Transverse colon (tissue), 4 donors: ENCODE data around the gene B3GNT3. TPM values are rescaled to one million over a fixed set of nuclear protein-coding genes. Genes with fewer than 3 reads are reported as not detected.

ENCODE experiments used
- DNase-seq: peaks from one replicate; pipeline ENCODE4 v3.0.0-alpha.2; 2019
- H3K27ac ChIP-seq, 4 donors: fragments of 200-600 bp; sonication (generic); 2 replicates each; pipeline ENCODE4 v1.5.1; 2016 to 2018; ENCODE audit warnings: inconsistent platforms in 4 of 4
- H3K27me3 ChIP-seq: fragments of 200-600 bp; sonication (generic); 2 replicates; pipeline ENCODE4 v1.5.1; 2017; ENCODE audit warnings: inconsistent platforms
- H3K36me3 ChIP-seq, 4 donors: fragments of 200-600 bp; sonication (generic); 2 replicates each; pipeline ENCODE4 v1.5.1; 2017 to 2019; ENCODE audit warnings: inconsistent platforms in 4 of 4
- H3K4me1 ChIP-seq, 4 donors: fragments of 200-600 bp; sonication (generic); 2 replicates each; pipeline ENCODE4 v1.5.1; 2017 to 2020; ENCODE audit warnings: inconsistent platforms in 4 of 4
- H3K4me3 ChIP-seq, 4 donors: fragments of 200-600 bp; sonication (generic); 1 replicate in 1 of 4; 2 replicates in 3 of 4; pipeline versions ENCODE4 v1.5.1 to v1.6.1; 2017 to 2019; ENCODE audit warnings: inconsistent platforms in 4 of 4
- H3K9me3 ChIP-seq, 2 donors: fragments of 200-600 bp; sonication (generic); 2 replicates each; pipeline ENCODE4 v1.5.1; 2017 to 2019; ENCODE audit warnings: inconsistent platforms in 2 of 2
- CTCF ChIP-seq, 5 experiments: fragments of 200-600 bp in 3 of 5; fragments of 450-650 bp in 2 of 5; sonication (generic) in 3 of 5; IDR thresholded peaks; 1 replicate in 2 of 5; 2 replicates in 3 of 5; pipeline ENCODE4 v1.5.1; 2016 to 2017; ENCODE audit warnings: antibody characterized with exemption in 5 of 5, inconsistent platforms in 3 of 5, mild to moderate bottlenecking in 2 of 5, moderate library complexity in 1 of 5
- EP300 ChIP-seq: sonication (generic); formaldehyde crosslinking; IDR thresholded peaks from one replicate; pipeline ENCODE4 v1.6.1; 2017; ENCODE audit warnings: antibody characterized with exemption, low read depth
- POLR2A ChIP-seq: fragments of 450-650 bp; IDR thresholded peaks from one replicate; pipeline ENCODE4 v1.6.1; 2016; ENCODE audit warnings: antibody characterized with exemption, mild to moderate bottlenecking, moderate library complexity
- POLR2AphosphoS5 ChIP-seq, 3 donors: sonication (generic); formaldehyde crosslinking; IDR thresholded peaks; one replicate each; pipeline ENCODE4 v1.6.1; 2016; ENCODE audit warnings: antibody characterized with exemption in 3 of 3
- WGBS, 2 donors: methylation state at CpG; one replicate each; pipeline ENCODE4 v1.1.5; 2018; ENCODE audit warnings: low coverage in 1 of 2; 5-methylcytosine and 5-hydroxymethylcytosine counted together
- in situ Hi-C, 4 donors: fragments of 200-750 bp; cut with MboI; loops; one replicate each; pipeline versions ENCODE4 v1.15.0 to v1.15.1; 2017; ENCODE audit warnings: low sequenced_read_pairs in 3 of 4, low pct_ligation_motif_present in 1 of 4, low pct_unique_long_range_greater_than_20kb in 1 of 4
- intact Hi-C: fragments of 100-400 bp; cut with DNase I; formaldehyde crosslinking; loops from one replicate; pipeline ENCODE4 v1.15.1; 2023; ENCODE audit warnings: low total_unique reads
- total RNA-seq, 4 donors: library from RNA; depleted of rRNA; stranded (reverse); fragments of >200 nt; gene quantifications; one replicate each; pipeline ENCODE4 v1.1.0, GENCODE V29; 2016

Gene B3GNT3
- total RNA-seq, 4 donors from 2014 or later, result 52.1 to 180 (median 144) TPM

- 33 to 59% methylated on average over 2 to 4 of the region's 4 CpGs for WGBS, 2 donors
- TF ChIP-seq EP300, result no peak
- no peak for TF ChIP-seq POLR2AphosphoS5 (IDR thresholded peaks at IDR 0.05)
- no peak for TF ChIP-seq CTCF (IDR thresholded peaks at IDR 0.05)
- TF ChIP-seq POLR2A, result no peak
These were observed 41.6 kb downstream of the B3GNT3 start for GRCh38 chr19:17836530-17836929.

GRCh38 chr19:17837972-17838371, 43.0 kb downstream of the B3GNT3 start:
- intact Hi-C loops, result no loop called here
- DNase-seq, result no peak
- H3K4me3 ChIP-seq, result no peak overlapping the region
- 93% methylated on average over 7 of the region's 7 CpGs; no CpG with 5 or more reads in 1 of the 2 donors for WGBS, 2 donors
- in situ Hi-C loops, result no loop called here
- TF ChIP-seq POLR2AphosphoS5 (IDR thresholded peaks at IDR 0.05), result no peak
- TF ChIP-seq EP300, result no peak
- TF ChIP-seq CTCF (IDR thresholded peaks at IDR 0.05), result no peak
- no peak for TF ChIP-seq POLR2A
- peaks cover 33% of the 10 kb centered on the region for H3K27me3 ChIP-seq
- H3K9me3 ChIP-seq, result no peaks in the 10 kb centered on the region
- H3K4me1 ChIP-seq, result peaks cover 0 to 15% (median 13%) of the 10 kb centered on the region in 4 donors
- H3K36me3 ChIP-seq, result no peaks in the 10 kb centered on the region
- H3K27ac ChIP-seq, result no peak overlapping the region

More at GRCh38 chr19:17836530-17836929, 41.6 kb downstream of the B3GNT3 start:
- intact Hi-C loops, result no loop called here
- H3K4me3 ChIP-seq, result no peak overlapping the region
- H3K36me3 ChIP-seq, result no peaks in the 10 kb centered on the region
- H3K4me1 ChIP-seq, result peaks cover 0 to 4% (median under 1%) of the 10 kb centered on the region in 4 donors
- in situ Hi-C loops, result no loop called here
- no peaks in the 10 kb centered on the region for H3K9me3 ChIP-seq
- no peak for DNase-seq
- H3K27ac ChIP-seq, result no peak overlapping the region
- H3K27me3 ChIP-seq, result peaks cover 33% of the 10 kb centered on the region

GRCh38 chr19:17840019-17840418, 45.1 kb downstream of the B3GNT3 start:
- Histone ChIP-seq H3K27ac (no peak overlapping the region), H3K36me3 (no peaks in the 10 kb centered on the region), H3K27me3 (peaks cover 37% of the 10 kb centered on the region), H3K4me3 (no peak overlapping the region), H3K4me1 (peaks cover 0 to 15% (median 13%) of the 10 kb centered on the region in 4 donors), H3K9me3 (no peaks in the 10 kb centered on the region)
- DNase-seq, result no peak
- 86 to 87% methylated on average over 4 to 6 of the region's 6 CpGs for WGBS, 2 donors
- intact Hi-C loops, result no loop called here
- in situ Hi-C loops, result no loop called here
- TF ChIP-seq CTCF (IDR thresholded peaks at IDR 0.05) (no peak), POLR2A (no peak), POLR2AphosphoS5 (IDR thresholded peaks at IDR 0.05) (no peak), EP300 (no peak)

GRCh38 chr19:17841371-17841809, 46.5 kb downstream of the B3GNT3 start:
- 28% methylated on average over 18 of the region's 30 CpGs; no CpG with 5 or more reads in 1 of the 2 donors for WGBS, 2 donors
- peak overlapping the region in 2 of 4 donors; percentile 17 to 20 for H3K4me3 ChIP-seq
- intact Hi-C loops, result no loop called here
- H3K4me1 ChIP-seq, result peaks cover 0 to 15% (median 13%) of the 10 kb centered on the region in 4 donors
- in situ Hi-C loops, result no loop called here
- H3K27ac ChIP-seq, result no peak overlapping the region
- H3K9me3 ChIP-seq, result no peaks in the 10 kb centered on the region
- TF ChIP-seq POLR2AphosphoS5 (IDR thresholded peaks at IDR 0.05) (no peak), EP300 (no peak), CTCF (IDR thresholded peaks at IDR 0.05) (no peak), POLR2A (no peak)
- H3K27me3 ChIP-seq, result peaks cover 38% of the 10 kb centered on the region
- DNase-seq, result no peak
- H3K36me3 ChIP-seq, result no peaks in the 10 kb centered on the region
